Panc1 (cell line): ENCODE data around the gene PIERCE2. TPM values are rescaled to one million over a fixed set of nuclear protein-coding genes. Genes with fewer than 3 reads are reported as not detected.
"Not testable (repeated sequence)": the region's sequence is repeated elsewhere in the genome, so short reads cannot be mapped to it uniquely, and the experiment has no call there.

Source experiments
- ATAC-seq: fragments of 200-7000 bp; cut with Tn5 transposase; 2 replicates; pipeline ENCODE4 v1.9.1; 2020; ENCODE audit warnings: mild to moderate bottlenecking, moderate library complexity
- BruUV-seq: library from RNA; stranded (reverse); fragments of 400-500 nt; replicated peaks from 2 replicates; lab custom pipeline; 2021; lab: Mats Ljungman, UMichigan
- CTCF ChIA-PET: fragments of 300-600 bp; sonication (Branson Sonifier 250); formaldehyde crosslinking; loops from one replicate; lab custom pipeline; 2022; ENCODE audit warnings: antibody characterized with exemption; lab: Charles Lee
- POLR2A ChIA-PET: fragments of 300-600 bp; sonication (Branson Sonifier 250); formaldehyde crosslinking; loops from one replicate; lab custom pipeline; 2022; ENCODE audit warnings: antibody characterized with exemption; lab: Charles Lee
- DNase-seq: peaks from one replicate; pipeline ENCODE4 v3.0.0-alpha.2; 2010; ENCODE audit warnings: low read depth, low spot score
- H3K27ac ChIP-seq: 2 replicates; pipeline ENCODE4 v1.5.1; 2011; ENCODE audit warnings: mild to moderate bottlenecking, low read length, inconsistent platforms
- H3K27me3 ChIP-seq: fragments of 200-500 bp; sonication (Bioruptor generic); 2 replicates; pipeline ENCODE4 v1.6.0; 2014; ENCODE audit warnings: low read length, inconsistent platforms; ENCODE audit not compliant: control insufficient read depth, insufficient read depth
- H3K36me3 ChIP-seq: fragments of 200-500 bp; sonication (Bioruptor generic); 2 replicates; pipeline ENCODE4 v1.5.1; 2014; ENCODE audit warnings: inconsistent platforms, mild to moderate bottlenecking, low read length, moderate library complexity; ENCODE audit not compliant: control insufficient read depth, insufficient read depth
- H3K4me1 ChIP-seq: 2 replicates; pipeline ENCODE4 v1.5.1; 2011; ENCODE audit warnings: inconsistent platforms, mild to moderate bottlenecking, low read length, moderate library complexity; ENCODE audit not compliant: control insufficient read depth, insufficient read depth
- H3K4me3 ChIP-seq, 2 experiments: 2 replicates each; pipeline ENCODE4 v1.5.1; 2011 to 2012; ENCODE audit warnings: low read depth in 2 of 2, low read length in 2 of 2, mild to moderate bottlenecking in 2 of 2, inconsistent platforms in 1 of 2, moderate library complexity in 1 of 2
- H3K9me3 ChIP-seq: fragments of 200-500 bp; sonication (Bioruptor generic); 2 replicates; pipeline ENCODE4 v1.5.1; 2014; ENCODE audit warnings: low read depth, mild to moderate bottlenecking, inconsistent platforms, low read length, moderate library complexity; ENCODE audit not compliant: control insufficient read depth, insufficient read depth
- CTCF ChIP-seq: fragments of 450-650 bp; IDR thresholded peaks from 2 replicates; pipeline ENCODE4 v1.5.1; 2017; ENCODE audit warnings: mild to moderate bottlenecking
- POLR2AphosphoS5 ChIP-seq: IDR thresholded peaks from 2 replicates; pipeline ENCODE4 v1.6.1; 2012; ENCODE audit warnings: mild to moderate bottlenecking, low read depth, low read length, moderate library complexity
- in situ Hi-C: cut with HindIII; loops from 2 replicates; pipeline ENCODE4 v1.10.0; 2016; ENCODE audit warnings: low sequenced_read_pairs, low pct_unique_long_range_greater_than_20kb
- intact Hi-C: fragments of 100-400 bp; cut with micrococcal nuclease; formaldehyde crosslinking; loops from one replicate; pipeline ENCODE4 v1.10.0; 2022; ENCODE audit not compliant: unreplicated experiment
- total RNA-seq: library from RNA; stranded (reverse); gene quantifications from one replicate; pipeline ENCODE4 v1.2.1, GENCODE V29; 2021; ENCODE audit not compliant: unreplicated experiment

PIERCE2 gene
- total RNA-seq, 1 experiment from 2014 or later: 2.8 TPM

GRCh38 chr15:55434989-55435825, 26.9 kb downstream of the PIERCE2 start:
- DNase-seq (peak; percentile 42), ATAC-seq (peak; percentile 97)
- H3K9me3 ChIP-seq: no peaks in the 10 kb centered on the region
- no peaks in the 10 kb centered on the region for H3K36me3 ChIP-seq
- in situ Hi-C loops (no loop called here), intact Hi-C loops (loop anchor here (2.0 to 5.0 kb wide), 2 partner anchors 118 to 218 kb away; partner anchors contain the start of genes PIGB and PIGBOS1)
- no peaks in the 10 kb centered on the region for H3K4me1 ChIP-seq
- BruUV-seq: no TSS peak
- ChIA-PET POLR2A (no interaction called here), CTCF (interaction anchor here (0.6 to 1.1 kb wide), 8 partner anchors 27 to 362 kb away, joined by 3 to 10 read pairs (median 4); partner anchors contain the start of genes CCPG1 and PIERCE2)
- H3K27ac ChIP-seq: no peak overlapping the region
- H3K27me3 ChIP-seq: no peaks in the 10 kb centered on the region
- H3K4me3 ChIP-seq: no peak overlapping the region
- TF ChIP-seq CTCF: peak; percentile 77
- TF ChIP-seq POLR2AphosphoS5: no peak

GRCh38 chr15:55443141-55443540, 34.8 kb downstream of the PIERCE2 start:
- POLR2A ChIA-PET, H3K4me1 ChIP-seq, H3K27ac ChIP-seq, DNase-seq, BruUV-seq, ATAC-seq, H3K36me3 ChIP-seq, H3K4me3 ChIP-seq, H3K27me3 ChIP-seq, CTCF ChIA-PET, intact Hi-C loops, H3K9me3 ChIP-seq, in situ Hi-C loops: not testable (repeated sequence)

- in situ Hi-C loops, H3K27me3 ChIP-seq, H3K4me1 ChIP-seq, BruUV-seq, CTCF ChIA-PET, intact Hi-C loops, DNase-seq, H3K9me3 ChIP-seq, H3K27ac ChIP-seq, H3K4me3 ChIP-seq, H3K36me3 ChIP-seq, ATAC-seq, POLR2A ChIA-PET: not testable (repeated sequence)
Observed at GRCh38 chr15:55445936-55446335, 37.6 kb downstream of the PIERCE2 start.

- CTCF ChIA-PET, H3K4me1 ChIP-seq, H3K27me3 ChIP-seq, POLR2A ChIA-PET, H3K36me3 ChIP-seq, DNase-seq, ATAC-seq, H3K27ac ChIP-seq, BruUV-seq, H3K9me3 ChIP-seq, H3K4me3 ChIP-seq, in situ Hi-C loops, intact Hi-C loops: not testable (repeated sequence)
Observed at GRCh38 chr15:55446379-55447029, 38.2 kb downstream of the PIERCE2 start.

GRCh38 chr15:55447030-55447394, 38.7 kb downstream of the PIERCE2 start:
- CTCF ChIA-PET, in situ Hi-C loops, intact Hi-C loops, H3K4me1 ChIP-seq, DNase-seq, BruUV-seq, H3K9me3 ChIP-seq, POLR2A ChIA-PET, H3K27ac ChIP-seq, ATAC-seq, H3K27me3 ChIP-seq, H3K36me3 ChIP-seq, H3K4me3 ChIP-seq: not testable (repeated sequence)
